C4-2B (cell line): ENCODE data around the gene LCN2.

Experiments
- H3K27ac ChIP-seq: fragments of 450-650 bp; 2 replicates; pipeline ENCODE4 v1.5.1; 2017
- ZFX ChIP-seq: fragments of 450-650 bp; IDR thresholded peaks from 2 replicates; pipeline ENCODE4 v1.6.1; 2017
- TF ChIP-seq, protein P1 (sequence below): fragments of 450-650 bp; conservative IDR thresholded peaks from 2 replicates; pipeline ENCODE4 v1.5.1; 2017; ENCODE audit warnings: mild to moderate bottlenecking

The LCN2 gene

DNA sequence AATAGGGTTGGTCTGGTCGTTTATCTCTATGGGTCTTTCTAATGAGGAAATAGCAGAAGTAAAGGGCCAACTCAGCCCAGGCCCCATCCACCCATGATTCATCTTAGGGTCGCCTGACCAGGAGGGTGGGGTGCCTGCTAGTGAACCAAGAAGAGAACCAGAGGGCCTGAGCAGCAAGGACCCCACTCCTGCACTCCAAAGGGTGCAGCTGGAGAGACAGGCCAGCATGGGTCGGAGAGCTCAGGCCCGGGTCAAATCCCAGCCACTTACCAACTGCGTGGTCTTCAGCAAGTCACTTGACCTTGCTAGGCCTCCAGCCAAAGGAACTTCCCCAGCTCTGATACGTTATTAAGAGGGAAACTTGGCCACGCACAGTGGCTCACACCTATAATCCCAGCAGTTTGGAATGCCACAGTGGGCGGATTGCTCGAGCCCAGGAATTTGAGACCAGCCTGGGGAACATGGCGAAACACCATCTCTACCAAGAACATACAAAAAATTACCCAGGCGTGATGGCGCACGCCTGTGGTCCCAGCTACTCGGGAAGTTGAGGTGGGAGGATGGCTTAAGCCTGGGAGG, 15.1 kb downstream of the LCN2 start:
- H3K27ac ChIP-seq = no peak overlapping the region
- TF ChIP-seq ZFX = no peak
- TF ChIP-seq, protein P1, sequence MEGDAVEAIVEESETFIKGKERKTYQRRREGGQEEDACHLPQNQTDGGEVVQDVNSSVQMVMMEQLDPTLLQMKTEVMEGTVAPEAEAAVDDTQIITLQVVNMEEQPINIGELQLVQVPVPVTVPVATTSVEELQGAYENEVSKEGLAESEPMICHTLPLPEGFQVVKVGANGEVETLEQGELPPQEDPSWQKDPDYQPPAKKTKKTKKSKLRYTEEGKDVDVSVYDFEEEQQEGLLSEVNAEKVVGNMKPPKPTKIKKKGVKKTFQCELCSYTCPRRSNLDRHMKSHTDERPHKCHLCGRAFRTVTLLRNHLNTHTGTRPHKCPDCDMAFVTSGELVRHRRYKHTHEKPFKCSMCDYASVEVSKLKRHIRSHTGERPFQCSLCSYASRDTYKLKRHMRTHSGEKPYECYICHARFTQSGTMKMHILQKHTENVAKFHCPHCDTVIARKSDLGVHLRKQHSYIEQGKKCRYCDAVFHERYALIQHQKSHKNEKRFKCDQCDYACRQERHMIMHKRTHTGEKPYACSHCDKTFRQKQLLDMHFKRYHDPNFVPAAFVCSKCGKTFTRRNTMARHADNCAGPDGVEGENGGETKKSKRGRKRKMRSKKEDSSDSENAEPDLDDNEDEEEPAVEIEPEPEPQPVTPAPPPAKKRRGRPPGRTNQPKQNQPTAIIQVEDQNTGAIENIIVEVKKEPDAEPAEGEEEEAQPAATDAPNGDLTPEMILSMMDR = no peak

DNA sequence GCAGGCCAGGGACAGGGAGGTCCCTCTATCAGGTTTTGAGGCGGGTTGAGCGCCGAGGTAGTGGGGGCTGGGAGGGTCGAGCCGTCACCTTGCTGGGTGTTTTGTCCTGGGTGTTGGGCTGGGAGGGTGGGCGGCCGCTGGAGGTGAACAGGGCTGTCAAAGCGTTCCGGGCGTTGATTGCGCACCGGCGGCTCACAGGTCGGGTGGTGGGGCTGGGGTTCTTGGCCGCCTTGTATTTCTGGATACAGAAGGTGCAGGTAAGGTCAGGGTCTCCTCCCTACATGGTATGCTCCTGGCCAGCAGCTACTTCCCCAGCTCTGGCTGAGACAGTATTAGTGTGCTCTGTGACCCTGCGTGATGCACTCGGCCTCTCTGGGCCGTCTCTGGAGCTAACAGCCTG, 16.9 kb downstream of the LCN2 start:
- no peak for TF ChIP-seq ZFX
- H3K27ac ChIP-seq = no peak overlapping the region

DNA sequence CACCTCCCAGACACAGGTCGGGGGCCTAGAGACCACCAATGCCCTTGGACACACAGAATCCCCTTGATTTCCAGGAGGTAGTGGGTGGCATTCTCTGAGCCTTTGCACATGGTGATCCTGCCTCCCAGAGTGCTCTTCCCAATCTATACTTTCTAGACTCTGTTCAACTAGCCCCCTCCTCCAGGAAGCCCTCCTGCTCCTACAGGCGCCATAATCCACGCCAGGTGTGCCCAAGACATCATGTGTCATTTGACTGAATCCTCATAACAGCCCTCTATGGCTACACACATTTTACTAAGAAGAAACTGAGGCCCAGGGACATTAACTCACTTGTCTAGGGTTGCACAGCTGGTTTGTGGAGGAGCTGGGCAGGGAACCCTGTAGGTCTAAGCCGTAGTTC, 18.0 kb downstream of the LCN2 start:
- no peak overlapping the region for H3K27ac ChIP-seq
- TF ChIP-seq ZFX = no peak
- TF ChIP-seq, protein P1 = no peak

DNA sequence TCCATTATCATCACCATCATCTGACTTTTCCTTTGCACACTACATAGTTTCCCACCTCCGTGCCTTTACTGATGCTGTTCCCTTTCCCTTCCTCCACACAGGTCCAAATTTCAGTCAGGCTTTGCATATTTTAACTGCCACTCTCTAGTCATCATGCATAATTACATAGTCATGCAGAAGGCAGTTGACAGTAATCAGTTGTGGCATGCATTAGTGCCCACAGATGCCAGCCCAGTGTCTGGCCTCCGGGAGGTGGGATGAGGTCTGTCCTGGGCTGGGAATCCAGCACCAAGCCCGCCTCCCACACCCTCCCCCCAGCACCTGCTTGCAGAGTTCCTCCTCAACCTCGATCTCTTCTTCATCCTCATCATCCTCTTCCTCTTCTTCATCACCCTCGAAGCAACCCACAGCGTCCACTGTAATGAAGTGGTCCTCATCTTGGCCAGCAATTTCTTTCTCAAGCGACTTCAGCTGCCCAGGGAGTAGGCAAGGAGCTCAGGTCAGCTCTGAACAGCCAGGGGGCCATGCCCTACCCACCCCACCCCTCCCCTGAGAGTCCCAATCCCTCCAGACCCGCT, 19.6 kb downstream of the LCN2 start:
- no peak overlapping the region for H3K27ac ChIP-seq
- TF ChIP-seq ZFX = no peak
- TF ChIP-seq, protein P1 = no peak

DNA sequence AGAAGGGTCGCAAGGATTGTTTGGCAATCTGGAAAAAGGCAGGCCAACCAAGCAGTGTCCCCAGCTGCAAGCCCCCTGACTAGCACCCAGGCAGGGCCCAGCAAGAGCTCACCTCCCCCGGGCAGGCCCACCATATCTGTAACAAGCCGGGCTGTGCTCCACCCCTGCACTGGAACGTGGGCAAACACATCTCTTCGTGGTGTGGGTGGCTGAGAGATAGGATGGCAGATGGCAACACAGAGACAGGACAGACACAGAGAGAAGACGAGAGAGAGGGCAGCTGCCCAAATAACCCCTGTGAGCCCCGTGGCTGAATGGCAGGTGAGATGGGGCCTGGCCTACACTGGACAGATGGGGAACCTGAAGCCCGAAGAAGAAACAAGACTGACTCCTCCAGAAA, 20.2 kb downstream of the LCN2 start:
- no peak for TF ChIP-seq ZFX
- TF ChIP-seq, protein P1 = no peak
- no peak overlapping the region for H3K27ac ChIP-seq

DNA sequence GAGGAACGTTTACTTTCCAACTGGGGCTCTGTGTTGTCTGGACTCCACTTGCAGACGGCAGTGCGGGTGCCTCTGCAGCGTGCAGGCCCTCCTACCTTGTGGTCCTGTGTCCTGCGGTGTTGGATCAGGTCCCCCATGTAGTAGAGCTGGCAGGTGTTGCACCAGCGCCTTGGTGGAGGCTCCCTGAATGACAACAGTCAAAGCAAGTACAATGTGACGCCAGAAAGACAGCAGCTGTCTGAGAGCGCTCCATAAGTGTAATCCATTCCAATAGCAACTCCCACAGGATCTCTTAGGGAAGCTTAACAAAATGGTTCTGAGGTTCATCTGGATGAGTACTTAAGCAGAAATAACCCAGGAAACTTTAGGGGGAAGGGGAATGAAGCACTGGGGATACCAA, 20.7 kb downstream of the LCN2 start:
- no peak for TF ChIP-seq ZFX
- TF ChIP-seq, protein P1 = no peak
- no peak overlapping the region for H3K27ac ChIP-seq

DNA sequence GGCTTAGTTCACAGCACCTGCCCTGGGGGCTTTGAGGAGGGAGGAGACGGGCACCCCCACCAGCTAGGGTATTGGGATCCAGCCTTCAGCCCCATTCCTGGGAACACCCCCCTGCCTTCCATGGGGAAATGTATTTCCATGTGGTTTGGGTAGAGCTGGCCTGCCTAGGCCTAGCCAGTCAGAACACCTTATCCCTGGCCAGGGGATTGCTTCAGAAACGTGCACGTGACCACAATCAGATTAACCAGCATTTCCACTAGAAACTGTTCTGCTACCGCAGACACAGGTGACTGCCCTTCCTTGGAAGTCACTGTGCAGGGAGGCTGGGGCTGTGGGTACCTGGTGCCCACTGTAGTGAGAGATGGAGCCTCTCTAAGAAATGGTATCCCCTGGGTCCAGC, 24.8 kb downstream of the LCN2 start:
- H3K27ac ChIP-seq = no peak overlapping the region
- TF ChIP-seq ZFX = no peak
- TF ChIP-seq, protein P1 = no peak

DNA sequence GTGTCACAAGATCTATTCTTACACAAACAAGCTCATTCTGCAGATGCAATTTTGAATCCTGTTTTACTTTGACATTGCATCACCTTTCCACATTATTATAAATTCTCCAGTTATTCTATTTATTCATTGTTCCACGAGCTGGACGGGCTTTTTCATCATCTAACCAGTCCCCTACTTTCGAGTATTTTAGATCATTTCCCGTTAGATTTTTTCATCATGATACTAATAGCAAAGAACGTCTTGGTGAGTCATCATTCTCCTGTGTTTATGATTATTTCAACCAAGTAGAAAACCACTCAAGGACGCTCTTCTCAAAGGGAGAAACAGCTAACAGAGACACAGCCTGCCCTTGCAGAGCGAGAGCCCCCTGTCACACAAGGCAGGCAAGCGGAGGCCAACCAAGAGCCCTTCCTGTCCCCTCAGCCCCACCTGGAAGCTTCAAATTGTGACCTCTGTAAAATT, 25.9 kb downstream of the LCN2 start:
- TF ChIP-seq ZFX = no peak
- TF ChIP-seq, protein P1 = no peak
- H3K27ac ChIP-seq = no peak overlapping the region
